IPS-11a (cell line): ENCODE data around the gene ATP6V0C.
"Not testable (repeated sequence)": the region's sequence is repeated elsewhere in the genome, so short reads cannot be mapped to it uniquely, and the experiment has no call there.

Source experiments
- H3K4me3 ChIP-seq: one replicate; pipeline ENCODE4 v1.5.1; 2013; ENCODE audit warnings: low read depth, low read length, control low read depth

The ATP6V0C gene

DNA sequence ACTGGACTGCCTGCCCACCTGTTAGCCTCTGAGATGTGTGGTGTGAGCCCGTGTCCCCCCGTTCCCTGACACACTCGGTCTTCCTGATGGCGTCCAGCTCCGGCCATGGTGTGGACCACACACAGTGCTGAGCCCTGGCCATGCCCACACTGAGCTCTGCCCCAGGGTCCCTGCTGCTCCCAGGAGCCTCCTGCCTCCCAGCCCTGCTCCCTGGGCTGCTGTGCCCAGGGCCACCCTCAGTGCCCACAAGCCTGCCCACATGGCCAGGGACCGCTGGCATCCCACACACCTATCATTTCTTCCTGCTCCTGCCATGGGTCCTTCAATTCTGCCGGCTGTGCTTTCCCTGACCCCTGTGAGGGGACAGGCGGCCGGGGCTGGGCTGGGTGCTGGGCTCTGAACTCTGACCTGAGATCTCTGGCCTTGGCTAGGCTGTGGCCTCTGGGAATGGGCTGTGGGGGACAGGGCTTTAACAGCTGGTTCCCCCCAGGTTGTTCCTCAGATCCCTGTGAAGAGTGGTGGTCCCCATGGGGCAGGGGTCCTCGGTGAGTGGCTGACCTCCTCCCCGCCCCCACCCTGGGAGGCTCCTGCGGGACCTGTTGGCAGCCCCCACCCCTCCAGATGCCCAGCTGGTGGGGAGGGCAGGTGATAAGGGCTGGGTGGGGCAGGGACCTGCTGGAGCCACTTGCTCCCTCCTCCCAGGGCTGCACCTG lies 13.5 kb downstream of the ATP6V0C start:
- H3K4me3 ChIP-seq = no peak overlapping the region

DNA sequence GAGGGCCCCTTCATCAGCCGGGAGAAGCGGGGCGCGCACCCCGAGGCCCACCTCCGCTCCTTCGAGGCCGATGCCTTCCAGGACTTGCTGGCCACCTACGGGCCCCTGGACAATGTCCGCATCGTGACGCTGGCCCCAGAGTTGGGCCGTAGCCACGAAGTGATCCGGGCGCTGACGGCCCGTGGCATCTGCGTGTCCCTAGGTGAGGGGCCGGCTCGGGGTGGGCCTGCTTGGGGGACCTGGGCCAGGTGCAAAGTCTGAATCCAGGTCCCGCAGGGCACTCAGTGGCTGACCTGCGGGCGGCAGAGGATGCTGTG lies 14.0 kb downstream of the ATP6V0C start:
- H3K4me3 ChIP-seq = no peak overlapping the region

DNA sequence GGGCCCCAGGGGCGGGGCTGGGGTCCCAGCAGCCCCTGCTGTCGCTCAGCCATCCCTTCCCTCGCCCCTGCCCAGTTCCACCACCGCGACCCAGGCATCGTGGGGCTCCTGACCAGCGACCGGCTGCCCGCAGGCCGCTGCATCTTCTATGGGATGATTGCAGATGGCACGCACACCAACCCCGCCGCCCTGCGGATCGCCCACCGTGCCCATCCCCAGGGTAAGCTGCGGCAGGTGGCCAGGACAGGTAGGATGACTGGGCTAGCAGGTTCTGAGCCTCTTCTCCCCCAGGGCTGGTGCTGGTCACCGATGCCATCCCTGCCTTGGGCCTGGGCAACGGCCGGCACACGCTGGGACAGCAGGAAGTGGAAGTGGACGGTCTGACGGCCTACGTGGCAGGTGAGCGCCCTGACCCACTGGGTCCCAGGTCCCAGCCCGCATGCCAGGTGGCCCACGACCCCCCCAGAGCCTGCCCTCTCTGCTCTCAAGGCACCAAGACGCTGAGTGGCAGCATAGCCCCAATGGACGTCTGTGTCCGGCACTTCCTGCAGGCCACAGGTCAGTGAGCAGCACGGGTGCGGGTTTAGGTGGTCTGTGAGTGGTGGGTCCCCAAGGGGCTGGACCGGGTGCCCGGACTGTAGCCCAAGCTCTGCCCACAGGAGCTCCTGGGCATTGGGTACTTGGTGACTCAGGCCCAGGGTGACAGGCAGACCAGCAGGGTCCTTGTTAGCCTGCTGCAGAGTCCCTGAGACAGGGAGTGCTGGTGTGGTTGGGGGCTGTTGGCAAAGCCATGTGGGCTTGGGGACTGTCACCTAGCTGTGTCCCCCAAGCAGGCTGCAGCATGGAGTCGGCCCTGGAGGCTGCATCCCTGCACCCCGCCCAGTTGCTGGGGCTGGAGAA lies 14.7 kb downstream of the ATP6V0C start:
- H3K4me3 ChIP-seq = no peak overlapping the region

DNA sequence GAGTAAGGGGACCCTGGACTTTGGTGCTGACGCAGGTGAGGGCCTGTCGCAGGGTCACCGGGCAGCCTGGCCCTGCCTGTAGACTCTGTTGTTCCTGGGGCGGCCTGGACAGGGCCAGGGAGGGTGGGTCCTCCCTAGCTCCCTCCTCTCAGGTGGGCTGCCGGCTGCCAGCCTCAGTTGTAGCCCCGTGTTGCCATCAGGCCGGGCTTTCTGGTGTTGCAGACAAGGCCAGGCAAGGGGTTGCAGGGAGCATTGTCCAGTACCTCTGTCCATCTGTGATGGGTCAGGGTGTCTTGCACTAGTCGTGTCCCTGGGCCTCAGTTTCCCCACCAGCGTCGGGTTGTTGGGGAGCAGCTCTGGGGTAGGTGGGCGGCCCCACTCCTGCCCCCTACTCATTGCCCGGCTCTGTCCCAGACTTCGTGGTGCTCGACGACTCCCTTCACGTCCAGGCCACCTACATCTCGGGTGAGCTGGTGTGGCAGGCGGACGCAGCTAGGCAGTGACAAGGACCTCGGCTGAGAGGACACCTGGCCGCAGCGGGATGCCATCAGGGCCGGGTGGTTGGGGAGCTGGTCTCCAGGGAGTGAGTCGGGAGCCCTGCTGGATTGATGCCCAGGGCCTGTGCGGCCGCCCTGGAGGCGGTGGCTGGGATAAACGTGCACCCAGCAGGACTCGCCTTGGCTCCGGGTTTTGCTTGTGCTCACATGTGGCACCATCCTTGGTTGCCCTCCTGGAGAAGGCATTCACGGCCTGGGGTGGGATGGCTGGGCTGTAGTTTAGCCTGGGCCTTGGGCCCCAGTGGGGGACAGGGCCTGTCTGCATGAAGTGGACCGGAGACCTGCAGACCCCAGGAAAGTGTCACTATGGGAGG lies 15.5 kb downstream of the ATP6V0C start:
- no peak overlapping the region for H3K4me3 ChIP-seq

DNA sequence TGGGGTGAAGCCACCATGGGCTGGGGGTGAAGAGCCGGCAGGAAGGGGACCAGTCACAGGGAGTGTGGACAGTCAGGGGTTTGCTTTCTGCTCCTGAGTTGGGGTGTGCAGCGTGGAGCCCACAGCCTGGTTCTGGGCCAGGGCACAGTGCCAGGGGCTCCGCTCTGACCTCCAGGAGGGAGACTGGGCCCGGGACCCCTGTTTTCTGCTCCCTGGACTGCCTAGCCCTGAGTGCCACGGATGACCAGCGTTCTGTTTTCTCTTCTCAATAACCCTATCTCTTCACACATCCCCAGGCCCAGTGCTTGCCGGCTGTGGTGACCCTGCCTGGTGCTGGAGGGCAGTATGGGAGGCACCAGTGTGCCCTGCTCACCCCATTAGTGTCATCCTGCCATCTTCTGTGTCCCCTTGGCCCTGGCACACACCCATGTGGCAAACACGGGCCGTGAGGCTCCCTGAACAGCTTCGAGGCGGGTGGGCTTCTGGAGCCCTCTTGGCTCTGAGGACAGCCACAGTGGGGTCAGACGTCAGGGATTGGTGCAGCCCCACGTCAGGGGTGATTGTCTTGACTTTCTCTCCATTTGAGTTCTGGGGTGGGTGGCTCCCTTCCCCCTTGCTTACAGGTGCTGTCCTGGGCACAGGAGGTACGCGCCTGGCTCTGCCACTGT lies 16.3 kb downstream of the ATP6V0C start:
- no peak overlapping the region for H3K4me3 ChIP-seq

DNA sequence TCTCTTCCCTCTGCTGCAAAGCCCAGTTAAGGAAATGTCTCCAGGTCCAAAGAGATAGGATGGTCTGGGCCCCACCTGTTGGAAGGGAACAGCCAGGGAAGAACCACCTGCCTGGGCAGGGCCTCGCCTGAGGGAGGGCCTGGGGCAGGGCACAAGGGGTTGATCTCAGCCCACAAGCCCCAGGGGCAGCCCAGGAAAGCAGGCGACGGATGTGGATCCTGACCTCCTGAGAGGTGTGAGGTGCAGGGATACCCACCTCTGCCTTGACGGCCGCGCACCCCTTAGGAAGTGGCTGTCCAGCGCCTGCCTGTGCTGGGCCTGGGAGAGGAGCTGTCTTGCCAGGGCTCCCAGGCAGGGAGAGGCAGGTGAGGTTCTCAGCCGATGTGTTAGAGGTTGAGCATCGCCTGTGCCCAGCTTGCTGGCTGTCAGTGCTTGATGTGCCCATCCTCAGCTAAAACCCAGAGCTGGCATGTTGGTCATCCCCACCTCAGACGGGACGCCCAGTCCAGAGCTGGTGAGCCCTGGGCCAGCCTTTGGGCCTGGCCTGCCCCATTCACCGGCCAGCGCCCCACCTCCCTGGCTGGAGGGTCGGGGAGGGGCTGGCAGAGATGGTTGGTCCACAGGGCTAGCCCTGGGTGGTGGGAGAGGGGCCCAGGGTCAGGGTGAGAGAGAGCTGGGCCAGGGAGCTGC lies 17.0 kb downstream of the ATP6V0C start:
- no peak overlapping the region for H3K4me3 ChIP-seq

DNA sequence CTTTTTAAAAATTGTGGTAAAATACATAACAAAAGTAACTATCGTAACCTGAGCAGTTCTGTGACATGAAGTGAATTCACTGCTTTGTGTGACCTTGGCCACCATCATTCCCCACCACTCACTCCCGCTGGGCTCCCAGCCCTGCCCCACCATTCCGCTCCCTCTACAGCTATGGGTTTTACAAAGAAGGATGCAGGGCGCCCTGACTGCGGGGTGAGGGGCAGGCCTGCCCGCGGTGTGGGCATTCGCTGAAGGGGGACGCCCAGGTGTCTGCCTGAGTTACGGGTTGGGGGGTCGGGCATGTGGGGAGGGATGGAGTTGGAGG lies 17.6 kb downstream of the ATP6V0C start, which contains the start of gene CEMP1:
TSS of gene CEMP1 (minus strand) at position 38 of the 325 bp plus-strand sequence. CDS start 335 bp downstream, outside the sequence.
- peak within 1 kb of the TSS; percentile 55 for H3K4me3 ChIP-seq

DNA sequence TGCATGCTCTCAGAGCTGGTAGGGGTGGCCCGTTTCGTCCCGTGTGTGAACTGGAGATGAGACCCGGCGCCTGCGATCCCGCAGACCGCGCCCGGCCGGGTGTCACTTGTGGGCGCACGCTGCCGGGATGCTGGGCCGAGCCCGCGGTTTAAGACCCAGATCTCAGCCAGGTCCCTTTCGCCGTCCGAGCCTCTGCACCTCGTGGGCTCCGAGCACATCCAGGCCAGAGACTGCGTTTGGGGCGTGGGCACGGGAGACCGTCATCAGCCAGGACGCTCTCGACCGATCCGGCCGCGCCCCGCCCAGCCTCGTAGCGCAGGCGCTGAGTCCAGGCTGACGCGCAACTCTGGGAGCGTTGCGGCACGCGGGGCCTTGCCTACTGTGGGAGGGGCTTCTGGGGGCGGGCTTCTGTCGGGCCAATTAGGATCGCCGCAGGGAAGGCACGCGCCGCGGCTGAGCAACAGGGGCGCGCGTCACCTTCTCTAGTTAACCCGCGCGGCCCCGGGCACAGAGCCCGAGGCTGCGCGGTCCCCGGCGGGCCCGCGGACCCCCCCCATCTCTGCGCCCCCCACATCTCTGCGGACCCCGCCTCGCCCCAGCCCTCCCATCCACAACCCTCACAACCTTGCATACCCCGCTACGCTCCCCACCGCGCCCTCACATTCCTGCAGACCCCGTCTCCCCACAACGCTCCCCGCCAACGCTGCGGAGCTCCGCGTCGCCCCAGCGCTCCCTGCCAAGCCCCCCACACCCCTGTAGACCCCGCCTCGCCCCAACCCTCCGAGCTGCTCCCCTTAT lies 18.1 kb downstream of the ATP6V0C start:
- peak overlapping the region; percentile 55 for H3K4me3 ChIP-seq

DNA sequence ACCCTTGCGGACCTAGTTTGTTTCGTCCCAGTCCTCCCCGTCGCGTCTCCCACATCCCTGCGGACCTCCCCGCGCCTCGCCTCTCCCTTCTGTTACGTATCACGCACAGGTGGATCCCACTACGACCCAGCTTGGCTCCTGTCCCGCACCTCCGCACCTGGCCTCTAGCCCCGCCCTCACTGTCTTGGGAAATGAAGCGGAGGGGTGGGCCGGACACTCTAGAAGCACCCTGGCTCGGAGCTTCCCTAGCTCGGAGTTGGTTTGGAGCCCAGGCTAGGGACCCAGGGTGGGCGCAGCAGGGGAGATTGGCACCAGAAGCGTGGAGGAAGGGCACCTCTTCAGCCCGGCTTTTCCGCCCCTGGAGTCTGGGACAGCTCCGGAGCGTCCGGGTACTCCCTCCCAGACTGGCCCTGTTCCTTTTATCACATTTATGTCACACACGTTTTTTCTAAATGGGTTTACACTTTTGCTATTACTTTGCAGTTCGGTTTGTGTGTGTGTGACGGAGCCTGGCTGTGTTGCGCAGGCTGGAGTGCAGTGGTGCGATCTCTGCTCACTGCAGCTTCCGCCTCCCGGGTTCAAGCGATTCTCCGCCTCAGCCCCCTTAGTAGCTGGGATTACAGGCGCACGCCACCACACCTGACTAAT lies 18.9 kb downstream of the ATP6V0C start:
- peak overlapping the region; percentile 47 for H3K4me3 ChIP-seq

DNA sequence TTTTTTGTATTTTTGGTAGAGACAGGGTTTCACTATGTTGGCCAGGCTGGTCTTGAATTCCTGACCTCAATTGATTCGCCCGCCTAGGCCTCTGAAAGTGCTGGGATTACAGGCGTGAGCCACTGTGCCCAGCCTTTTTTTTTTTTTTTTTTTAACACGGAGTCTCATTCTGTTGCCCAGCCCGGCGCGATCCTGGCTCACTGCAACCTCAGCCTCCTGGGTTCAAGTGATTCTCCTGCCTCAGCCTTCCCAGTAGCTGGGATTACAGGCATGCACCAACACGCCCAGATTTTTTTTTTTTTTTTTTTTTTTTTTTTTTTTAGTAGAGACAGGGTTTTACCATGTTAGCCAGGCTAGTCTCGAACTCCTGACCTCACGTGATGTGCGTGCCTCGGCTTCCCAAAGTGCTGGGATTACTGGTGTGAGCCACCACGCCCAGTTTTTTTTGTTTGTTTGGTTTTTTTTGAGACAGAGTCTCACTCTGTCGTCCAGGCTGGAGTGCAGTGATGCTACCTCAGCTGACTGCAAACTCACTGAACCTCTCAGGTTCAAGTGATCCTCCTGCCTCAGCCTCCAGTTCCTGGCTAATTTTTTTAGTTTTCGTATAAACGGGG lies 19.5 kb downstream of the ATP6V0C start:
- H3K4me3 ChIP-seq = not testable (repeated sequence)

DNA sequence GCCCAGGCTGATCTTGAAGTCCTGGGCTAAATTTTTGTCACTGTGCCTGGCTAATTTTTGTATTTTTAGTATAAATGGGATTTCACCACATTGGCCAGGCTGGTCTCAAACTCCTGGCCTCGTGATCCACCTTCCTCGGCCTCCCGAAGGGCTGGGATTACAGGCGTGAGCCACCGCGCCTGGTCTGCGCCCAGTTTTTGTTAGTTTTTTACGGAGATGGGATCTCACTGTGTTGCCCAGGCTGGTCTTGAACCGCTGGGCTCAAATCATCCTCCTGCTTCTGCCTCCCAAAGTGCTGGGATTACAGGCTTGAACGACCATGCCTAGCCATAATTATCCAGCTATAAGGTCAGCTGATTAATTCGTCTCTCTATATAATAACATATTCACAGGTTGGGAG lies 20.2 kb downstream of the ATP6V0C start:
- H3K4me3 ChIP-seq = no peak overlapping the region

DNA sequence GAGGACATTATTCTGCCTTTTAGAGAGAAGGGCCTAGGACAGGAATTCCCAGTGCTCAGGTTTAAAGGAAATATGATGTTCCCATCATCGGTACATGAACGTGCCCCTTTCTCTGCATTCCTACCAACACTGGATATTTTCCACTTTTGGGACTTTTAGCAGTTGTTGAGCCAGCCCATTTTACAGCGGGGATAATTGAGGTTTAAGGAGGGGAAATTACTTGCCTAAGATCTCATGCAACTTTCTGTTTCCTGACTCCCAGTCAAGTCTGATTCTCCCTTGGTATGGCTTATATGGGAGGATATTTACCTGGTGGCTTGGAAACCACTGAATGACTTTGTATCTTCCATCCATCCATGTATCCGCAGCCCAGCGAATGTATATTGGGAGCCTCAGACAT lies 20.6 kb downstream of the ATP6V0C start:
- not testable (repeated sequence) for H3K4me3 ChIP-seq

DNA sequence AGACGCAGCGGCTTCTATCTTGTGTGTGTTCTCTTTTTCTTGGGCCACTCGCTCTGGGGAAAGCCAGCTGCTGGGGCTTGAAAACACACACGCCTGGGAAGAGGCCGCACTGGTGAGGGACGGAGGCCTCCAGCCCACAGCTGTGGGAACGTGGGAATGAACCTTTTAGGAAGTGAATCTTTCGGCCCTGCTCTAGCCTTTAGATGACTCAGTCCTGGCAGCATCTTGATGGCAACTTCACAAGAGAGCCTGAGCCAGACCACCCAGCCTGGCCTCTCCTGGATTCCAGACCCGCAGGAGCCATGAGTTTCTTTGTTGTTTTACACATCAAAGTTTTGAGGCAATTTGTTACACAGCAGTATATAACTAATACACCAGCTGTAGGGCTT lies 21.9 kb downstream of the ATP6V0C start:
- no peak overlapping the region for H3K4me3 ChIP-seq

DNA sequence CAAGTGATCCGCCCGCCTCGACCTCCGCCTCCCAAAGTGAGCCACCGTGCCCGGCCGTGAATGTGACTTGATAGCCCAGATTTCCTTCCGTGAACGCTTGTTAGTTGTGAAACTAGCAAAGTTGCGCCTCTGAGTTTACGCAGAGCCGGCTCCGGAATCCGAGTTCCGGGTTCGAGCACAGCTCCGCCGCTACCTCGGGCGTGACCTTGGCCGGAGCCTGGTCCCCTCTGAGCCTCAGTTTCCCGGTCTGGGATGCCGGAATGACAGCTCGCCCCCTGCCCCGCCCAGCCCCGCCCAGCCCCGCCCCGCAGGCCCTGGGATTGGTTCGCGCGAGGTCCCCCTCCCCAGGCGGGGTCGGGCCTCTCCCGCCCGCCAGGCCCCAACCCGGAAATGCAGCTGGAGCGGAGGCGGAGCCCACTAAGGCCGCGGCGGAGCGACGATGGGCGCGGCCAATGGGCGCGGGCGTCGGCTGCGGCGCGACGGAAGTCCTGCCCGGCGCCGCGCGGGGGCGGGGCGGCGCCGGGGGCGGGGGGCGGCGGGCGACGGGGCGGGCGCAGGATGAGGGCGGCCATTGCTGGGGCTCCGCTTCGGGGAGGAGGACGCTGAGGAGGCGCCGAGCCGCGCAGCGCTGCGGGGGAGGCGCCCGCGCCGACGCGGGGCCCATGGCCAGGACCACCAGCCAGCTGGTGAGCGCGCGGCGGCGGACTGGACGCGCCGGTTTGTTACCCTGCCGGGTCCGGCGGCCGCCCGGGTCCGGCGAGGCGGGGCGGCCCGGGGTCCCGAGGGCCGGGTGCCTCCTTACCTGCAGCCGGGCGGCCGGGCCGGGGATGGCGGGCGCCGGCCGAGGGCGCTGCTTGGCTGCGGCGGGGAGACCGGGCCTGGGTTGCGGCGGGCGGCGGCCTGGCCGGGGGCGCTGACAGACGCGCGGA lies 24.0 kb downstream of the ATP6V0C start, which contains the start of gene PDPK1:
TSS of gene PDPK1 (plus strand) at position 571 of the 929 bp plus-strand sequence. CDS start at position 663, 92 bp downstream.
- peak within 1 kb of the TSS; percentile 48 for H3K4me3 ChIP-seq

DNA sequence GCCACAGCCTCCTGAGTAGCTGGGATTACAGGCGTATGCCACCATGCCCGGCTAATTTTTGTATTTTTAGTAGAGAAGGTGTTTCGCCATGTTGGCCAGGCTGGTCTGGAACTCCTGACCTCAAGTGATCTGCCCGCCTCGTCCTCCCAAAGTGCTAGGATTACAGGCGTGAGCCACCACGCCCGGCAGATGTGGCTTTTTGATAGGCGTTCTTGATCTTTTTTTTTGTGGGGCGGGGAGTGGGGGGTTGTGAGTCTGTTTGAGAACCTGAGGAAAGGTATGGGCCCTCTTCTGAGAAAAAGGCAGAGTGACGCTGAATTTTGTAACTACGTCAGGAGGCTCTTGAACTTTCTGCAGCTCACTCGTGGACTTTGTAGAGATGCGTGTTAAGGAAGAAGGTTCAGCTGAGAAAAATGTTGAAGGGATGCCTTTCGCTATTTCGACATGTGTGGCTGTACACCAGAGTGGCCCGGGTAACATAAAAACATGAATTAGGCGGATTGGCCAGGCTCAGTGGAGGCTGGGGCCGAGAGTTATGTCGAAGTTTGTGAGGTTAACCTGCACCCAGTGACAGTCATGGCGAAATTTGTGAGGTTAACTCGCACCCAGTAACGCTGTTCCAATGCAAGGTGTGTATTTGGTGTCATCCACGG lies 25.6 kb downstream of the ATP6V0C start:
- H3K4me3 ChIP-seq = not testable (repeated sequence)

DNA sequence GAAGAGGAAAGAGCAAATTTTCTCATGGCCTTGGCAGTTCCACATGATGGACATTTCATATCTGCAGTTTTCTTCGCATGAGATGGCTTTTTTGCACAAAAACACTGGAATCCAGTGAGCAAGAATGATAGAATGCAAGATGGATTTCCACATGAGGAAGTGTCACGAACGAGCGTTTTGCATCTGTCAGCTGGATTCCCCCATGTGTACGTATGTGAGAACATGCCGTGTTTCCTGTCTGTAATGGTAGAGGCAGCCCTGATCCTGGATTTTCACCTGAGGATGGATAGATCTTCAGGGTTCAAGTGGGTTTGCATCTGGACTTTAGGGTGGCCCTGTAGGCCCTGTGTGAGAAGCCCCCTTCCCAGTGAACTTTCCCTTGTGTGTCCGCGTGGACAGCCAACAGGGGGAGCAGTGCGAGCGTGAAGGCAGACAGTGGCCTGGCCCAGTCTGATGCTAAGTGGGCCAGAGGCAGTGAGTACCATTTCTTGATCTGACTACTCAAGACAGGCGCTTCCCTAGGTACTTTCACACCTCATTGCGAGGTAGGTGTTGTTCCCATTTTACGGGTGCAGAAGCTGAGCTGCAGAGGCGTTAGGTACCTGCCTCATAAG lies 26.2 kb downstream of the ATP6V0C start:
- not testable (repeated sequence) for H3K4me3 ChIP-seq
